Stimulated activated CD8-positive, alpha-beta memory T cell treated with anti-CD3 and anti-CD28 coated beads, Interleukin-2, amount 100 ng/mL, for 48 hours (primary cell): ENCODE measurements around the gene TMEM156.

Experiments
- DNase-seq, 2 donors: peaks; one replicate each; pipeline ENCODE4 v3.0.0-alpha.2; 2020; ENCODE audit warnings: low read depth in 2 of 2

The TMEM156 gene

DNA sequence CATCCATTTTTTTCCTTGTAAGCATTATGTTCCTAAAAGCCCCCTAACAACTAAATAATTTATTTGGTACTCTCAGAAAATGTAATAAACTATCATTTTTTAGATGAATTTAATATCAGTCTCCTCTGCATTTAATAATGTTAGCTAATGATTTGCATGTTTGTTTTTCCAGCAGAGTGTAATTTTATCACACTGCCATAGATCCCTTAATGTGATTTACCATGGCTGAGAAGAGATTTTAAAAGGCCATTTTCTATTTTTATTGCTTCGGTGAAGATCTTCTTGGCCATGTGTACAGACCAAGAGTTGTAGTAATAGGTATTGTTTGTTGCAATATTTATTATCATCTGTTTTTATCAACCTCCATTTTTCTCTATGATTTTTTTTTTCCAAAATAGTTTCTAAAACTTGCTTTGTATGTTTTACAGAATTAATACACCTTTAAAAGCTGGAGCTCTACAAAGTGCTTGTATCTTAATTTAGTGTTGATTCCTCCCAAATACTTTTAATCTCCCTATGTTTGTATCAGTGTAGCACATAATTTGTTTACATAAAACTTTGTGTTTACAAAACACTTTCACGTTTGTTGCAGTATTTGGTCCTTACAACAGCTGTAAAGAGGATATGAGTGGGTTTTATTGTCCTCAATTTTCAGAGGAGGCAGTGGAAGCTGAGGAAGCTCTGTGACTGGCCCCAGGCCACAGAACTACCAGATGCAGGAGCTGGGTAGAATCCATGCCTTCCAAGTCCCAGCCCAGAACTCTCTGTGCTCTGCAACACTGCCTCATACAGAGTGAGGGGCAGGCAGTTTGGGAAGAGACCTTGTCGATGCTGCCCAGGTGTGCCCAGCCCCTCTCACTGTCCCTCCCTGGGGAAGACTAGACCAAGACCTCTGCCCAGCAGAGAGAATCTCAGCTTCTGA, 106.5 kb downstream of the TMEM156 start:
- no peak for DNase-seq

DNA sequence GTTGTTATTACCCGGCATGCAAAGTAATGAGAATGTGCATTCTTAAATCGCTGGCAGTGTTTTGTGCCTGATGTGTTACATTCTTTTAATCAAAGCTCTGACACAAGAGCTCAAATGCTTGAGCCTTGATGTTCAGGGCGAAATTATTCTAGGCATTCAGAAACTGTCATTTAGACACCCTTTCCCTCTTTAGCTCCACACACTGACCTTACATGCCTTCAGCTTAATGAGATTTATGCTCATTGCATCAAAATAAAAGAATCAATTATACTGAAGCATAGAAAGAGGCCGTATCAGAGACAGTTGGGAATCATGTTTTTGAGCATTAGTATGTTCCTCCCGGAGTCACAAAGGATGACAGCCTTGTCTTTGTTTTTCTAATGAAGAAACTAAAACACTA, 107.9 kb downstream of the TMEM156 start:
- DNase-seq = no peak

DNA sequence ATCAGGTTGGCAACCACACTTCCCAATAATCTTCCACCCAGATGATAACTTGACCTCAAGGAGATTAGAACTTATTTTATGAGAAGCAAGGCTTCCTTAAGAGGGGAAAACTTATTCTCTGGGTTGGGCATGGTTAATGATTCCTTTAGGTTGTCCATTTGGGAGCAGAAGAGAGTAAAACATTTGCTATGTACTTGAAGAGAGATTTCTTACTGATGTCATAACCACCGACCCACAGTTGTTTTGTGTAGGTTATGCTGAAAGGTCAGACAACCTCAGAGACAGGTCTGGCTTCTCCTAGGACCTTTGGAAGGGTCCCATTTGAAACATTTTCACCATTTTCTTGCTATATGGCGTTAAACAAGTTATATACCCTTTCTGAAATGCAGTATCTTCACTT, 108.5 kb downstream of the TMEM156 start:
- DNase-seq = no peak

DNA sequence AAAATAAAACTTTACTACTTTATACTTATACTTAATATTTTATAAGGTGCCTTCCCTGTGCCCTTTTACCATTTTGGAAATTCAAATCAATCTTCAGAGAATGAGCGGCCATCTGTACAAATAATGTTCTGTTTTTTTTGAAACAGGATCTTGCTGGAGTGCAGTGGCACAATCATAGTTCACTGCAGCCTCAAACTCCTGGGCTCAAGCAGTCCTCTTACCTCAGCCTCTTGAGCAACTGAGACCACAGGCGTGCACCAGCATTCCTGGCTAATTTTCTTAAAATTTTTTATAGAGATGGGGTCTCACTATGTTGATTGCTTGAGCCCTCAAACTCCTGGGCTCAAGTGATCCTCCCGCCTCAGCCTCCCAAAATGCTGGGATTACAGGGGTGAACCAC, 111.1 kb downstream of the TMEM156 start:
- no peak for DNase-seq

DNA sequence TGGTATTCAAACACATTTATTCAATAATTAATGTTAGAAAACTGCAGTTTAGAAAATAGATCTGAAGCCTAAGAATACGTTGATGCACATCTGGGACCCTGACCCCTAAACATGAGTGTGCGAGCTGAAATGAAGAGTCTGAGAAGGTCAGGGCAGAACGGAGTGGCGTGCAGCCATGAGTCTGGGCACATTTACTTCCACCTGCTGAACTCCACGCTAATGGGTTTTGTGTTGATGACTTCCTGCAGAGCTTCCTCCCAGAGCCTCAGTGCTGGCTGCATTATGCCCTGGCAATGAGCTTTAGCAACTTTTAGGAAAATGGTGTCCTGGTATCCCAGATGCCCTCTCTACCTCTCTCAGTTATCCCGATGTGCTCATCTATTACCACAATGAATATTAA, 111.5 kb downstream of the TMEM156 start:
- DNase-seq = no peak

DNA sequence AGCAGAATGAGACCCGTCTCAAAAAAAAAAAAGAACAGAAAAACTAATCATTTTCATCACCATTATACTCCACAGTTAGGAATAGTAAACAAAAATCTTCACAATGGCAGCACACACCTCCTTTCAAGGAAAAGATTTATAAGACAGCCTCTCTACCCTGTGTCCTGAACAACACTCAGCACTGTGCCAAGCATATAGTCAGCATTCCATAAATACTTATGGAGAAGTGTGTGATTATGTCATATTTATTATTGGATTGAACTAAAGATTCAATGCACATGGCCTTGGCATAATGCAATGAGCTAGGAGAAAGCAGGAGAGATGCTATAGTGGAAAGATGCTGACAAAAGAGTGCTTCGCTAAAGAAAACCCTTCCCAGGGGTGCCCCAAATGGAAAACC, 112.0 kb downstream of the TMEM156 start:
- DNase-seq = no peak

DNA sequence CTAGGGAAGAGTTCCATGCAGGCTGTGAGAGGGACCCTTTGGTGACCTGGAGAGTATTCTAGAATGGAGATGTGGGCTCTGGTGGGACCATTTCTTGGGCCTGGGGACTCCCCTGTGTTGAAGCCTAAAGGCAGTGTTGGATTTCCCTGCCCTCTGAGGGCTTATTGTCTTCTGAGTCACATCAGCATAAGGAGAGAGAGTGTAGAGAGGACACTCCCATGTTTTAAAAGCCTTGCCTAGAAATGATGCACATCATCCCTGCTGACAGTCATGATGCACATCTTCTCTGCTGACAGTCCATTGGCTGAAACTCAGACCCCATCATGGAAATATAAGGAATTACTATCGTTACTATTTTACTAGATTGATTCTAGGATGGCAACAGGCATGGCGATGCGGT, 112.7 kb downstream of the TMEM156 start:
- no peak for DNase-seq

DNA sequence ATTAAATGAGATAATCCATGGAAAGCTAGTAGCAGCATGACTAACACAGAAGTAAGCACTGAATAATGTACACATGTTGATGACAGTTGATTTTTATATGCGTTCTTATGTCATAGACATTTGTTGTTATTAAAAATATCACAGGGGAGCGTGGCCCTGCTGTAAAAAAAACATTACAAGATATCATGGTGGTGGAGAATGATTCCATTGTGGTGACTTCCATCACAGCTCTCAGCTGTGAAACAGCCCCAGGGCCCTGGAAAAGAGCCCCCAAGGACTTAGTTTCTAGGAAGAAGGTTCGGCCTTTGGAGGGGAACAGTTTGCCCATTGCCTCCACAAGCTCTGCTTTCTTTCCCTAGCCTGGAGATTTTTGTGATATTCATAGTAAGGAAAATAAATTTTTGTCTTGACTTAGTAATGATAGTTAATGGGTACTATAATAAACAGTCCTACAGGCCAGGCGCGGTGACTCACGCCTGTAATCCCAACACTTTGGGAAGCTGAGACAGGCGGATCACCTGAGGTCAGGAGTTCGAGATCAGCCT, 114.7 kb downstream of the TMEM156 start:
- no peak for DNase-seq
